GM10248 (cell line): ENCODE data around the gene CFAP410.
A peak's percentile ranks its signal among the peaks of the same experiment; 100 is the strongest.

Experiments
- CTCF ChIA-PET: fragments of 300-600 bp; sonication (Branson Sonifier 250); formaldehyde crosslinking; extraction: SDS; loops from one replicate; lab custom pipeline; 2021; ENCODE audit warnings: antibody characterized with exemption; lab: Yijun Ruan, JAX
- POLR2A ChIA-PET: fragments of 350-650 bp; sonication (Branson Sonifier 250); formaldehyde crosslinking; extraction: SDS; loops from one replicate; lab custom pipeline; 2020; ENCODE audit warnings: antibody characterized with exemption; lab: Yijun Ruan, JAX
- DNase-seq: peaks from one replicate; pipeline ENCODE4 v3.0.0; 2012; ENCODE audit errors: extremely low spot score
- CTCF ChIP-seq: IDR thresholded peaks from 2 replicates; pipeline ENCODE4 v1.5.1; 2012; ENCODE audit warnings: mild to moderate bottlenecking, low read depth; ENCODE audit errors: extremely low read depth, missing control alignments, control extremely low read depth

Gene CFAP410

DNA sequence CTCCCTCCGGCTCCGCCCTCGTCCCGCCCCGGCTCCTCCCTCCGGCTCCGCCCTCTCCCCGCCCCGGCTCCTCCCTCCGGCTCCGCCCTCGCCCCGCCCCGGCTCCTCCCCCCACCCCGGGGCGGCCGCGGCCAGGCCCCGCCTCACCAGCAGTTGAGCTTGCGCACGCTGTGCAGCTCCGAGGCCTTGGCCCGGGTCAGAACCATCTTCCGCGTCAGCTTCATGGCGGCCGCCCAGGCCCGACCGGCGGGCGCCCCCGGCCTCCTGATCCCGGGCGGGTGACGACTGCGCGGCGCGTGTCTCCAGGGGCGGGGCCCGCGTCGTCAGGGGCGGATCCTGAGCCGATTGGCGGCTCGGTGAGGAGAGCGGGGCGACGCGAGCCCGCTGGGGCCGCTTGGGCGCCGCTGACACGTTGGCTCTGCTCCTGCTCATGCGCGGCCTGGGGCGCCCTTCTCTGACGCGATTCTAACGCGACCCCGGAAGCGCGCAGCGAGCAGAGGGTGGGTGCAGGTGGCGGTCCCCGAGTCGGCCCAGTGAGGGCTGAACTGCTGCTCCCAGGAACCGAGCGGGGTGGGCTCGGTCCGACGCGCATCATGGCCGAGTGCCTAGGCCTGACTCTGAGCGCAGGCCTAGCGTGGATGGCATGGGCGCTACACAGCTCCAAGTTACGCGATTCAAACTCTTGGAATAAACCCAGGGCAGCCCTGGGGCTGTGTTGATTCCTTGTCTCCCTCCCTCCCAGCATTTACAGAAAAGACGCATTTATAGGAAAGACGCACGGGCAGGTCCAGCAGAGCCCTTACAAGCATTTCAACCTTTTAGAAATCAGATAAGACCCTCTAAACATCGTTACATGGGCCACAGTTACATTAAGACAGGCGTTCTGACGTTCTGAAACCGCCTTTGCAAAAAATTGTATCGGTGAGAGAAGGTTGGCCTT, at the start of gene CFAP410:
Gene CFAP410 (minus strand): TSS at position 420 of the 940 bp plus-strand sequence. CDS start 196 bp downstream, at position 224.
- ChIA-PET CTCF (interaction anchor here (1.3 to 1.9 kb wide), 2 partner anchors 11 to 41 kb away, joined by 3 to 6 read pairs; no protein-coding TSS in a partner anchor), POLR2A (interaction anchor here (0.5 to 1.0 kb wide), 3 partner anchors 13 to 327 kb away, joined by 3 to 4 read pairs (median 3); partner anchors contain the start of genes PFKL and TRAPPC10)
- TF ChIP-seq CTCF = no peak
- DNase-seq = peak; percentile 99

DNA sequence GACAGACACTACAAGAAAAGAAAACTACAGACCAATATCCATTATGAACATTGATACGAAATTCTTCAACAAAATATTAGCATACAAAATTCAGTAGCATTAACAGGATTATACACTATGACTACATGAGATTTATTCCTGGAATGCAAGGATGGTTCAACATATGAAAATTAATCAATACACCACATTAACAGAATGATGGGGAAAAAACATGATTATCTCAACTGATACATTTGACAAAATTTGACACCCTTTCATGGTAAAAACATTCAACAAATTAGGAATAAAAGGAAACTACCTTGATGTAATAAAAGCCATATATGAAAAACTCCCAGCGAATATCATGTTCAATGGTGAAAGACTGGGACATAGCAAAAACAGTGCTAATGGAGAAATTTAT, 45.8 kb upstream of the CFAP410 start:
- DNase-seq = no peak
- TF ChIP-seq CTCF = no peak
- ChIA-PET CTCF (no interaction called here), POLR2A (no interaction called here)

GRCh38 chr21:44383216-44383615, 44.0 kb upstream of the CFAP410 start:
- ChIA-PET CTCF (no interaction called here), POLR2A (no interaction called here)
- no peak for TF ChIP-seq CTCF
- DNase-seq = no peak

DNA sequence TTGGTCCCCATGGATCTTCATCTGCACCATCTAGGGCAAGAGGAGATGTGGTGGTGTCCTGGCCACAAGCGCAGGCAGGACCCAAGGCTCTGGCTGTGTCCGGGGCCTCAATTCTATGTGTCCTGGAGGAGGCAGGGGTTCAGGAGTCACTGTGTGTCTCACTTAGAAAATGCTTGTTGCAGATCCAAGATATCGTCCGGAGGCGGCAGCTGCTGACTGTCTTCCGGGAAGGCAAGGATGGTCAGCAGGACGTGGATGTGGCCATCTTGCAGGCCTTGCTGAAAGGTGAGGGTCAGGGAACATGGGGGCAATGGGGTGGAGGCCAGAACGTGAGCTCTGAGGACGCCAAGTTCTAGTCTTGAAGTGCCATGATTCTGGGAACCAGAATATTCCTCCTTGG, 43.3 kb upstream of the CFAP410 start:
- ChIA-PET CTCF (interaction anchor here (1.2 kb wide), 1 partner anchor 10 kb away, joined by 3 read pairs; no protein-coding TSS in a partner anchor), POLR2A (no interaction called here)

DNA sequence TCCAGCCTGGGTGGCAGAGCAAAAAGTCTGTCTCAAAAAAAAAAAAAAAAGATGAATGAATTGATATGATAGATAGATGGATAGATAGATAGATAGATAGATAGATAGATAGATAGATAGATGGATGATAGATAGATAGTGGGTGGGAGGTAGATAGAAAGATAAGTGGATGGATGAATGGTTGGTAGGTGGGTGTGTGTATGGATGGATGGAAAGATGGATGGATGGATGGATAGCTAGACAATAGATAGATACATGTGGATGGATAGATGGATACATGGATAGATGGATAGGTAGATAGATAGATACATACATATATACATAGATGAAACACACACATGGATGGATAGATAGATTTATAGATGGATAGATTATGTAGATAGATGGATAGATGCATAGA, 42.7 kb upstream of the CFAP410 start:
- DNase-seq = no peak
- ChIA-PET CTCF (interaction anchor here (1.2 kb wide), 1 partner anchor 10 kb away, joined by 3 read pairs; no protein-coding TSS in a partner anchor), POLR2A (no interaction called here)
- TF ChIP-seq CTCF = no peak

More for the DNA sequence above, 43.3 kb upstream of the CFAP410 start:
- DNase-seq = no peak
- TF ChIP-seq CTCF = no peak

DNA sequence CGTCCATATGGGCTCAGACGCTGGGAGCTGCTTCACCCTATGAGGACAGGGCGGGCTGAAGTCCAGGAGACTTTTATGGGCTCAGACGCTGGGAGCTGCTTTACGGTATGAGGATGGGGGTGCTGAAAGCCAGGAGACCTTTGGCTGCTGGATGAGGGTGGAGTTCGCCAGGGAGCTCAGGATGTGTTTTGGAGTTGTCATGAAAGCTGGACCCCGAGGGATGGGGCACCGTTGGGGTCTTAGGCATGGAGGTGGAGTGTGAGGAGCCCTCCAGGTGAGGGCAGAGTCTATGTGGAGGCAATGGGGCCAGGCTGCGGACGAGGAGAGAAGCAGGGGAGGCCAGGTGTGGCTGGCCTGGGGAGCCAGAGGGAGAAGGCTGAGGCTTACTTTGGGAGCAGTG, 41.7 kb upstream of the CFAP410 start:
- no peak for TF ChIP-seq CTCF
- CTCF ChIA-PET = no interaction called here
- POLR2A ChIA-PET = no interaction called here
- DNase-seq = no peak
